GM19043 (cell line): ENCODE data around the gene GEMIN4.
"Not testable (repeated sequence)": the region's sequence is repeated elsewhere in the genome, so short reads cannot be mapped to it uniquely, and the experiment has no call there.

Experiments used
- ATAC-seq: cut with Tn5 transposase; IDR thresholded peaks from one replicate; pipeline ENCODE4 v1.9.1; 2021; ENCODE audit warnings: low read depth; ENCODE audit not compliant: unreplicated experiment

GEMIN4 gene

DNA sequence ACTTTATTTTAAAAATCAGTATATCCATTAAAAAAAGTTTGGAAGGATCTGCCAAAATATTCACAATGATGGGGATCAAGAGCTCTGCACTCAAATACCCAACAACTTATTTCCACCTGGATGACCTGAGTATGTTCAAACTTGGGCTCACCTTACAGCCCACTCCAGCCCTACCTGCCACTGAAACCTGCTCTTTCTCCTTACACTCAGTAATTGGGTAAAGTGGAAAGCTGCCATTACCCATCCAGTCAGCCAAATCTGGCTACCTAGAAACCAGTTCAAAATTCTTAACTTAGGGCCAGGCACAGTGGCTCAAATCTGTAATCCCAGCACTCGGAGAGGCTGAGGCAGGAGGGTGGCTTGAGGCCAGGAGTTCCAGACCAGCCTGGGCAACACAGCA is 47.1 kb downstream of the GEMIN4 start:
- ATAC-seq = no peak

DNA sequence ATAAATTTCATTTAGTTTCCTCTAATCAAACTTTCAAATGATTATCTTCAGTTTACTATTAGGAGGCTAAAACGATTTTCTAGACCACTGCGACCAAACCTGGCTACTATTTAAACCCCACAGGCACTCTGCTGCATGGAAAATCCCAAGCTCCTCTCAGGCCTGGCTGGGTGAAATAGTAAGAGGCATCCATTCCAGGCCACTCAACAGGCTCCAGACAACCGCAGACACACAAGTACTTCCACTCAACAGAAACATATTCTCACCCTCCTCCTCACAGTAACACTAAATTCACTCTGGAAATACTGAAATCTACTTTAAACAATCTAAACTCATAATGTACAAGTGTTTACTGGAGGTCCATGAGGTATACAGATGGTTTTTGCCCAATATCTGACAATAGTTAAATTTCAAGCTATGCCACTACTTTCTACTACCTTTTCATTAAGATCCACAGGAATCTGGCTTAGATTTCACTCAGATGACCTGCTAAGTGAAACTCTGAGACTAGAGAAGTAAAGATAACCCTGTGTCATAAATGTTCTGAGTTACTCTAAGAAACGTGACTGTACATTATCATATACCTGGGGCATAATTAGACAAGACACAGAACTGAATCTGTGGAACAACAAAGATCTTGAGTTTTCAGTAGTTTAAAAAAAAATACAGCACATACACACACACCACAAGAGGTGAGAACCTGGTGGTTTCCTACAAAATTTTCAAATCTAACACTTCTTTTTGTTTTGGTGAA is 47.8 kb downstream of the GEMIN4 start:
- ATAC-seq = no peak

DNA sequence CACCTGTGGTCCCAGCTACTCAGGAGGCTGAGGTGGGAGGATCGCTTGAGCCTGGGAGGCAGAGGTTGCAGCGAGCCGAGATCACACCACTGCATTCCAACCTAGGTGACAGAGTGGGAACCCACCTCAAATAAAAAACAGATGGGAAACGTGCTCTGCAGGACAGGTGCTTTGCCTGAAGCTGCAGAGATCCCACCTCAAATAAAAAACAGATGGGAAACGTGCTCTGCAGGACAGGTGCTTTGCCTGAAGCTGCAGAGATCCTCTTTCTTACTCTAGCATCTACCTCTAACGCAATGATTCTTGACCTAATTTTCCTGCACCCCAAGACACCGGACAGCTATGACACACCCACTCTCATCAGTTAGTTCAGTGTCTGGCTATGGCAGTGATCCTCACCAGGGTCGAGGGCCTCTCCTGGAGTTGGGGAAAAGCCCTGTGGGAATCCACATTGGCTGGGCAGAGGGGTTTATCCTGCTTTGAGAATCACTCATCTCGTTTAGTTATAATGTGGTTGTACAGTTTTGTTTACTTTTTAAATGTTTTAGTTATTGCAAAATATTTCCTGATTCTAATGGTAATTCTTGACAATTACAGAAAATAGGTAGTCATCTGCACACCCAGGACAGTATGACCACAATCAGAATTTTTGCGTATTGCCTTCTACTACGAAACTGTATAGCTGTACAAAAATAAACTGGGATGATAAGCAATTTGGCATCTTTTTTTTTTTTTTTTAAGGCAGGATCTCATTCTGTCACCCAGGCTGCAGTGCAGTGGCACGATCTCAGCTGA is 48.8 kb downstream of the GEMIN4 start:
- no peak for ATAC-seq

DNA sequence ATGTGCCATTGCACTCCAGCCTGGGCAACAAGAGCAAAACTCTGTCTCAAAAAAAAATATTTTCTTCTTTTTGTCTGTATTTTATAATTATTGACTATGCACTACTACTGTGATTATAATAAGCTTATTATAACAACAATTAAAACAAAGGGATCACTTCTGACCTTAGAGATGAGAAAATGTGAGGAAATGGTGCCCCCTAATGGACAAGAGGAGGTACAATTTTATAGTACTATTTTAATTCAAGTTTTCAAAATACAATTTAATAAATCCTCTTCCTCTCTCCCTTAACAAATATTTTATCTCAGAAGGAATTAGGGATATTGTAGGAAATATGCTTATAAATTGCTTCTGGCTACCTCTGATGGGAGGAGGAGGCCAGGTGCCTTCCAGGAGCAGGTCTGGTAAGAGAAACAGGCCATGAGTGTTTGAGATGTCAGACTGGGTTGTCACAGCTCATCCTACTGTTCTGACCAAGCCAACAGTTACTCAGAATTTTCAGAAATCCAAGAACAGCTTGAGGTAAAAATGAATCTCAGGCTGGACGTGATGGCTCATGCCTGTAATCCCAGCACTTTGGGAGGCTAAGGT is 51.5 kb downstream of the GEMIN4 start:
- no peak for ATAC-seq

DNA sequence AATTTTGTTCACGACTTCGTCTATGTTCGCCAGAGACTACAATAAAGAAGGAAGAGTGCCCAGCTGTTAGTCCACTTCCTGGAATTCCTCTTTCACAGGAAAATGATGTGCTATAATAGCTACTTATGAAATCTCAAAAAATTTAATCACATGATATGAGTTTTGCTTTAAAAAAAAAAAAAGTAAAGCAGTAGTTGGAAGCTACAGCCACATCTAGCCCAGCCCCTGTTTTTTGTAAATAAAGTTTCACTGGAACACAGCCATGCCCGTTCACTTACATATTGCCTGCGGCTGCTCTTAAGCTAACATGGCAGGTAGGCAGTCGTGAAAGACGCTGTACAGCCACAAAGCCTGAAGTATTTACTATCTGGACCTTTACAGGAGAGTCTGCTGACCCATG is 52.7 kb downstream of the GEMIN4 start:
- ATAC-seq = no peak

DNA sequence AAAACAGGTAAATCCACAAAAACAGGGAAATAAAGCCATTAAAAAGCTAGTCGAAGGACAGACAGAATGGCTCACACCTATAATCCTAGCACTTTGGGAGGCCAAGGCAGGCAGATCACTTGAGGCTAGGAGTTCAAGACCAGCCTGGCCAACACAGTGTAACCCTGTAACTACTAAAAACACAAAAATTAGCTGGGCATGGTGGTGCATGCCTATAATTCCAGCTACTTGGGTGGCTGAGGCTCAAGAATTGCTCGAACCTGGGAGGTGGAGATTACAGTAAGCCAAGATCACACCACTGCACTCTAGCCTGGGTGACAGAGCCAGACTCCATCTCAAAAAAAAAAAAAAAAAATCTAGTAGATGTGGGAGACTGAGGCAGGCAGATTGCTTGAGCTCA is 54.0 kb downstream of the GEMIN4 start:
- ATAC-seq = not testable (repeated sequence)

DNA sequence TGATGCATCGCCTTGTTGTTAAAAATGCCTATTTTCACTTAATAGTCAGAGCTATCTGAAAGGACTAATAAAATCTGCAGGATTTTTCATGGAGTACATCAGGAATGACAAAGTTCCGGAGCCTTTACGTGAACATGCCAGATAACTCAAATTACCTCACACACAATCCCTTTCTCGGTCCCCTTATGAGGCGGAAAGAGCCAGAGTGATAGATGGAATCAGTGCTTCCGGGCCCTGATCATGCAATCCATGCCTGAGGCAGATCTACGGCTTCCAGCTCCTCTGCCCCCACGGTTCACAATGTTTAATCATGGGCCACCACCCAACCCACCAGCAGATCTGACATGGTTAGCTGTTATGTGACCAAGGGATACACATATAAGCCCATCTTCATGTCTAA is 54.4 kb downstream of the GEMIN4 start:
- no peak for ATAC-seq

DNA sequence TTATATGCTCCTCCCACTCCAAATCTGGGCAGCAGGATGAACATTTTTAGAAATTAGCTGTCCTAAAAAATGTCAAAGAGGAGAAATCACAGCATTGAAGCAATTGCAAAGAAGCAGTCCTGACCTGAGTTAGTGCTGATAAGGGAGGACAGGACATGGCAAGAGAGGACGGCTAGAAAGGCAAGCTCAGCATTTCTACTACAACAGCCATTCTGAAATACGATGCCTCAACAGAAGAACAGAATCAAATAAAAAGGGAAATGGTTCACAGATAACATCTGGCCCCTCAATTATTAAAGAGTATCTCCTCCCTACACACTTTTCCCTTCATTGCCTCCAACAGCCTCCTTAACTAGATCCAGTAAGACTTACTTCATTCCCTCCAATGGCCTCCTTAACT is 55.7 kb downstream of the GEMIN4 start:
- ATAC-seq = no peak
